Stimulated activated CD8-positive, alpha-beta memory T cell treated with anti-CD3 and anti-CD28 coated beads, Interleukin-12 subunit alpha, Interleukin-12 subunit beta, amount 100 ng/mL, for 24 hours (primary cell): ENCODE data around the gene MYCBPAP.

Experiments used
- DNase-seq: peaks from one replicate; pipeline ENCODE4 v3.0.0-alpha.2; 2020; ENCODE audit errors: extremely low read depth

Gene MYCBPAP

DNA sequence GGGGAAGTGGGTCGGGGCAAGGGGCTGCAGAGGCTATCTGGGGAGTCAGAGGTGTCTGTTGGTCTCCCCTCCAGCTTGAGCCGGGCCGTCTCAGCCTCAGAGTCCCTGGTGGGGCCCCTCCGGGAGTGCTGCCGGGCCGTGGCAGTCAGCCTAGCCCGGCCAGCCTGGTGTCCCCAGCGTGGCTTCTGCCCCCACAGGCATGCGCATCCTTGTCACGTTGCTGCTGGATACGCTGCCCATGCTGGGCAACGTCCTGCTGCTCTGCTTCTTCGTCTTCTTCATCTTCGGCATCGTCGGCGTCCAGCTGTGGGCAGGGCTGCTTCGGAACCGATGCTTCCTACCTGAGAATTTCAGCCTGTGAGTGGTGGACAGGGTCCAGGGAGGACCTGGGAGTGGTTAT, 63.4 kb downstream of the MYCBPAP start:
- no peak for DNase-seq

DNA sequence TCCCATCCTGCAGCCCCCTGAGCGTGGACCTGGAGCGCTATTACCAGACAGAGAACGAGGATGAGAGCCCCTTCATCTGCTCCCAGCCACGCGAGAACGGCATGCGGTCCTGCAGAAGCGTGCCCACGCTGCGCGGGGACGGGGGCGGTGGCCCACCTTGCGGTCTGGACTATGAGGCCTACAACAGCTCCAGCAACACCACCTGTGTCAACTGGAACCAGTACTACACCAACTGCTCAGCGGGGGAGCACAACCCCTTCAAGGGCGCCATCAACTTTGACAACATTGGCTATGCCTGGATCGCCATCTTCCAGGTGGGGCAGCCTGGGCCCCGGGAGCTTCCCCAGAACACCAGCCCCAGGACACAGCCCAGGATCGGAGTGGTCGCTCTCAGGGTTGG, 64.3 kb downstream of the MYCBPAP start:
- DNase-seq, result no peak

DNA sequence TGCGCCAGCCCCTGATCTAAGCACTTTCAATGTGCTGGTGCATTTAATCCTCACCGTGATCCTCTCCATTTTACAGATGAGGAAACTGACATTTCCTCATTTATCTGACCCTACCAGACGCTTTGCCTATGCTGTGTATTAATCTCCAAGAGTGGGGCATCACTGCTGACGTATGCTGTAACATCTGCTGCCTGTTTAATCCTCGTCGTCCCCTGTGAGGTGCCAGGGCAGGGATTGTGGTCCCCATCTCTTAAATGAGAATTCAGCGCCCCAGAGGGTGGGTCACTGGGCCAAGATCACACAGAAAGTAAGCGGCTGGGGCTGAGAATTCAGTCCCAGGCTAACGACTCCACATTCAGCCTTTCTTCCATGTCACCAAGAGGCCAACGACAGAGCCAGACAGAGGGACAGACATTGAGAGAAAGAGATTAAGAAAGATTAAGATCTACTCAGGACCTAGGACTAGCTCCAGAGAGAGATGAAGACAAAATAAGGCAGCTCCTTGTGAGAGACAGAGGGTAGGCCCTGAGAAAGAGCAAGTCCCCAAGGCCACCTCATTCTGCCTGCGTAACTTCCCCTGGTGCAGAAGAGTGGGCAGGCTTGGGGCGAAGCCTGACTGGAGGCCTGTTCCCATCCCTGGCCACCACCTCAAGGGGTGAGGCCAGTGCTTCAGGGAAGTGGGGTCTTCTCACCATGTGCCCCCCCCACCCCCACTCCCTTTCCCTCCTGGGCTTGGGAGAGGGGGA, 65.8 kb downstream of the MYCBPAP start:
- DNase-seq, result no peak

DNA sequence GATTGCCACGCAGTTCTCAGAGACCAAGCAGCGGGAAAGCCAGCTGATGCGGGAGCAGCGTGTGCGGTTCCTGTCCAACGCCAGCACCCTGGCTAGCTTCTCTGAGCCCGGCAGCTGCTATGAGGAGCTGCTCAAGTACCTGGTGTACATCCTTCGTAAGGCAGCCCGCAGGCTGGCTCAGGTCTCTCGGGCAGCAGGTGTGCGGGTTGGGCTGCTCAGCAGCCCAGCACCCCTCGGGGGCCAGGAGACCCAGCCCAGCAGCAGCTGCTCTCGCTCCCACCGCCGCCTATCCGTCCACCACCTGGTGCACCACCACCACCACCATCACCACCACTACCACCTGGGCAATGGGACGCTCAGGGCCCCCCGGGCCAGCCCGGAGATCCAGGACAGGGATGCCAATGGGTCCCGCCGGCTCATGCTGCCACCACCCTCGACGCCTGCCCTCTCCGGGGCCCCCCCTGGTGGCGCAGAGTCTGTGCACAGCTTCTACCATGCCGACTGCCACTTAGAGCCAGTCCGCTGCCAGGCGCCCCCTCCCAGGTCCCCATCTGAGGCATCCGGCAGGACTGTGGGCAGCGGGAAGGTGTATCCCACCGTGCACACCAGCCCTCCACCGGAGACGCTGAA, 67.5 kb downstream of the MYCBPAP start:
- DNase-seq, result no peak

DNA sequence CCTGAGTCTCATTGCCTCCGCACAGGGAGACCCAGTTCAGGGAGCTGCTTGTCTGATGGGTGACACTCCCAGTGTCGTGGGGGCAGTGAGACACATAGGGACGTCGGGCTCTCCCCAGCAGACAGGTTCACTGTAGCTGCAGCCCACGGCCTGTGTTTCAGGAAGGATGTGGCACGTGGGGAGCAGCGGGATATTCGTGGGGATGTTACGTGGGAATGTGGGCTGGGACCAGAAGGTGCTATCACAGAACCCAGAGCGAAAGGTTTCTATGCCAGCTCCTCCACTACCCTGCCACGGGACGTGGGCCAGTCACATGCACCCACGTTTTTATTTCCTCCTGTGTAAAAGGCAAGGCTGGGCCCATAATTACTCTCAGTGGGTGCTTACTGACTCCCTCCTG, 68.6 kb downstream of the MYCBPAP start:
- DNase-seq, result no peak

DNA sequence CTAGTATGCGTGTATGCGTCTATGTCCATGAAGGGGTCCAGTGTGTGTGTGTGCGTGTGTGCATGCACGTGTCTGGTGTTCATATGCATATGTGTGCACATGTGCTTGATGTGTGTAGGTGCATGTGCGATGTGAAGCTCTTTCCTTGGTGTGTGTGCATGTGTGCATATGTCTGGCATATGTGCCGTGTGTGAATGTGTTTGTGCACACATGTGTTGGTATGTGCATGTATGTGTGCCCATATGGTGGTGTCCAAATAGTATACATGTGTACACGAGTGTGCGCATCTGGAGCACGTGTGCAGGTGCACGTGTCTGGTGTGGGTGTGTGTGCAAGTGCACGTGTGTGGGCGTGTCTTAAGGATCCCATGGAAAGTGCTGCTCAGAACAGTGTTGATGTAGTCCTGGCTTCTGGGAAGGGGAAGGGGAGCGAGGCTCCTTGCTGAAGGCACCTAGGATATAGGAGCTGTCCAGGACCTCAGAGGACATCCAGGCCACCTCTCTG, 69.3 kb downstream of the MYCBPAP start:
- no peak for DNase-seq

DNA sequence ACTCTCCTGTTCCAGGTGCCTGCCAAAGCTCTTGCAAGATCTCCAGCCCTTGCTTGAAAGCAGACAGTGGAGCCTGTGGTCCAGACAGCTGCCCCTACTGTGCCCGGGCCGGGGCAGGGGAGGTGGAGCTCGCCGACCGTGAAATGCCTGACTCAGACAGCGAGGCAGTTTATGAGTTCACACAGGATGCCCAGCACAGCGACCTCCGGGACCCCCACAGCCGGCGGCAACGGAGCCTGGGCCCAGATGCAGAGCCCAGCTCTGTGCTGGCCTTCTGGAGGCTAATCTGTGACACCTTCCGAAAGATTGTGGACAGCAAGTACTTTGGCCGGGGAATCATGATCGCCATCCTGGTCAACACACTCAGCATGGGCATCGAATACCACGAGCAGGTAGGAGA, 69.9 kb downstream of the MYCBPAP start:
- no peak for DNase-seq

DNA sequence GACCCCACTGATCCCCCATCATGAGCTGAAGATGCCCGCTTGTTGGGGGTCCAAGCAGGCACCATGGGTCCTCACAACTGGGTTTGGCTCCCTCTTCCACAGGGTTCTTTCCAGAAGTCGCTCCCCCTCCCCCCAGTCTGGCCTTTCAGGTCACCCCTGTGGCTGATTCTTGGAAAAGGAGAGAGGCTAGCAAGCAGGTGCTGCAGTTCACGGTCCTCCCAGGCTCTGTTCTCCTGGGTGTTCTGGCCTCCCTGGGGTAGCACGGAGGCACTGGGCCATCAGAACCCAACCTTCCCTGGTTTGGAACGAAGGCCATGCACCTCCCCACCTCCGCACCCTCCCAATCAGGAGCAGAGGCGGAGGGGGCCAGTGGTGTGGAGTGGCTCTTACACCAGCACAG, 71.2 kb downstream of the MYCBPAP start:
- no peak for DNase-seq

DNA sequence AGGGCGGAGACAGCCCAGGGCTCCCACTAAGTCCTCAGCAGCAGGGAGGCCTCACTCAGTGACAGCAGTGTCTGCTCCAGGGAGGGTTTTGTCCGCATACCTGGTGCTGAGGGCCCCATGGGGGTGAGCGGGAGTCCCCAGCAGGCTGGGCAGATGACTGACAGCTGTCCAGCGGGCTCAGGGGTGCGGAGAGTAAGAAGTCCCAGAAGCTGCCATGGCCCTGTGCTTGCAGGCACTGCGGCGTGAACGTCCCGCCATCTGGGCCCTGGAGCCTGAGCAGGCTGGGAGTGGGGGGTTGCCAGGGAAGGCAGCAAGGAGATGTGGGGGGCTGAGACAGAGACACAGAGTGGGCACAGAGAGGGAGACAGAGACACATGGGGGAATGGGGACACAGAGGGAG, 72.4 kb downstream of the MYCBPAP start:
- DNase-seq, result no peak
